AG10803 (cell line): Measurements from ENCODE around the gene PTH1R.

Source experiments
- DNase-seq: peaks from one replicate; pipeline ENCODE4 v3.0.0; 2010; ENCODE audit warnings: low read depth
- H3K4me3 ChIP-seq: 2 replicates; pipeline ENCODE4 v1.5.1; 2011; ENCODE audit warnings: mild to moderate bottlenecking, low read length, control low read depth
- TF ChIP-seq, protein P1 (sequence below): conservative IDR thresholded peaks from 2 replicates; pipeline ENCODE4 v1.5.1; 2011; ENCODE audit warnings: mild to moderate bottlenecking, low read length, control low read depth, inconsistent platforms

Gene PTH1R

DNA sequence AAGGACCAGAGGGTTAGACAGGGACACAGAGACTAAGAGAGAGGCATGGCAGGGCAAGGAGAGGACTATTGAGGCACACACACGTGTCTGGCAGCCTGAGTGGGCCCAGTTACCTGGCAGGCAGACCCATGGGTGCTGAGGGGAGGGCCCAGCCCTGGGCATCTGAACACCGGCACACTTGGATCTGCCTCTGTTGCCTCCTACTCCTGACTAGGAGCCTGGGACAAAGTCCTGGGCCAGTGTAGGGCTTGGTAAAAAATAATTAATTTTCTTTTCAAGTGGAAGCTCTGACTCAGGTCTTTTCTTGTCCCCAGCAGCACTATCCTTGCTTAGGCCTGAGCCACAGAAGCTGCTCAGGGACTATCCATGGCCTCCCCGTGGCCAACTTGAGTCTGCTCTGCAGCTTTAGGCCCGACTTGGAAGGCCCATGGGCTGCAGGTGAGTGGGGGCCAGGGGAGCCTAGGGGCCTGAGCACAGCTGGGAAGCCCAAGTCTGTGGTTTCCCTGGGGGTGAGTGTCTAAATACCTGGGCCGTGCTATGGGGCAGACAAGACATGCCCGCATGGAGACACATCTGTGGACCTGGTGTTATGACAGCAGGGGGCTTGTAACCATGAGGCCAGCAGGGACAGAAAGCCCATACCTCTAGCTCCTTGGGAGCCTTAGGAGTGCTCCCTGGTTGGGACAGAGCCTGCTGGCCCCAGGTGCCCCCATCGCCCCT is at the start of gene PTH1R:
Gene PTH1R, plus strand, starts transcription at position 316 of the 720 bp plus-strand sequence. CDS start 5,839 bp downstream, outside the sequence.
- DNase-seq: no peak
- no peak within 1 kb of the TSS for H3K4me3 ChIP-seq
- TF ChIP-seq, protein P1, sequence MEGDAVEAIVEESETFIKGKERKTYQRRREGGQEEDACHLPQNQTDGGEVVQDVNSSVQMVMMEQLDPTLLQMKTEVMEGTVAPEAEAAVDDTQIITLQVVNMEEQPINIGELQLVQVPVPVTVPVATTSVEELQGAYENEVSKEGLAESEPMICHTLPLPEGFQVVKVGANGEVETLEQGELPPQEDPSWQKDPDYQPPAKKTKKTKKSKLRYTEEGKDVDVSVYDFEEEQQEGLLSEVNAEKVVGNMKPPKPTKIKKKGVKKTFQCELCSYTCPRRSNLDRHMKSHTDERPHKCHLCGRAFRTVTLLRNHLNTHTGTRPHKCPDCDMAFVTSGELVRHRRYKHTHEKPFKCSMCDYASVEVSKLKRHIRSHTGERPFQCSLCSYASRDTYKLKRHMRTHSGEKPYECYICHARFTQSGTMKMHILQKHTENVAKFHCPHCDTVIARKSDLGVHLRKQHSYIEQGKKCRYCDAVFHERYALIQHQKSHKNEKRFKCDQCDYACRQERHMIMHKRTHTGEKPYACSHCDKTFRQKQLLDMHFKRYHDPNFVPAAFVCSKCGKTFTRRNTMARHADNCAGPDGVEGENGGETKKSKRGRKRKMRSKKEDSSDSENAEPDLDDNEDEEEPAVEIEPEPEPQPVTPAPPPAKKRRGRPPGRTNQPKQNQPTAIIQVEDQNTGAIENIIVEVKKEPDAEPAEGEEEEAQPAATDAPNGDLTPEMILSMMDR: no peak

DNA sequence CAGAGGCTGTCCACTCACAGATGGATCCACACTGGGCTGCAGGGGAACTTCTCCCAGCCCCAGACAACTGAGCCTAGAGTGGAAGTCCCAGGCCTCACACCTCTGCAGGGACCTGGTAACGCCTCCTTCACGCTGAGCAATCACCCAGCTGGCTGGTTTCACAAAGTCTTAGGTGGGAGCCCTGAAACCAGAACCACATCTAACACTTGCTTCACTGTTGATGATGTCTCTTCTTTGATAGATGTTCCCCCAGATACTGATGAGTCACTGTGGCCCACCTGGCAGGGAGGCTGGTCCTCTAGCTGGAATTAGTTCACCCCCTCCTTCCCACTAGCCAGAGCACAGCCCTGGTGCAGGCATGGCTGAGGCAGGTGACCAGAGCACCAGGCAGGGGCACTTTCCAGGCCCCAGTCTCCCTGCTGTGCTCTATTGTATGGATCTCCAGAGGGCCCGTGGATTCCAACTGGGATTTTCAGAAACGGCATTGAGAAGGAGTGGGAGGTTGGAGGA is 47.8 kb upstream of the PTH1R start:
- no peak for DNase-seq
- no peak overlapping the region for H3K4me3 ChIP-seq
- TF ChIP-seq, protein P1: no peak

GRCh38 chr3:46830801-46831200 is 46.7 kb upstream of the PTH1R start:
- DNase-seq: no peak
- TF ChIP-seq, protein P1: no peak

DNA sequence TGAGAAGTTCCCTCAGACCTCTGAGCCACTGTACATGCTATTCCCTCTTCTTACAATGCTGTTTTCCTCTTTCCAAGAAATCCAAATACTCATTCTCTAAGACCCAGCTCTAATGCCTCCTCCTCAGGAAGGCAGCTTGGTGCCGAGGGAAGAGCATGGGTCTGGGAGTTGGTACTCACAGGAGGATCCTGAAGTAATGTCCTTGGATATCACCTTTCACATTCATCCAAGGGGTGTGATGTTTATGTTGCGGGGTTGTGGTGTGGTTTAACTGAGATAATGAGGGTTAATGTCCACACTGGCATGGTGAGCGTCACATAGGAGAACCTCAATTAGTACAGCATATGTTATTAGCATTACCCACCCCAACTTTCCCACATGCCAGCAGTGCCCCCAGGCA is 46.2 kb upstream of the PTH1R start:
- no peak overlapping the region for H3K4me3 ChIP-seq
- TF ChIP-seq, protein P1: no peak
- no peak for DNase-seq

More at GRCh38 chr3:46830801-46831200, 46.7 kb upstream of the PTH1R start:
- no peak overlapping the region for H3K4me3 ChIP-seq

GRCh38 chr3:46831841-46832240 is 45.7 kb upstream of the PTH1R start:
- no peak overlapping the region for H3K4me3 ChIP-seq
- TF ChIP-seq, protein P1: no peak
- no peak for DNase-seq

GRCh38 chr3:46833346-46834300 is 43.9 kb upstream of the PTH1R start:
- no peak for DNase-seq

More at GRCh38 chr3:46833346-46834300, 43.9 kb upstream of the PTH1R start:
- H3K4me3 ChIP-seq: no peak overlapping the region
- TF ChIP-seq, protein P1: no peak
